T-helper 2 cell treated with Interferon-gamma antibody and Interleukin-4, amounts not matched to agents 5 μg/mL and 100 μg/mL, for 36 hours (primary cell): Measurements from ENCODE around the gene GPC5.

Experiments
- DNase-seq: peaks from one replicate; pipeline ENCODE4 v3.0.0; 2021; ENCODE audit warnings: low spot score
- H3K27ac Mint-ChIP-seq: one replicate; pipeline ENCODE4 v1.8.0; 2021; ENCODE audit warnings: mild to moderate bottlenecking, mixed read lengths
- H3K27me3 Mint-ChIP-seq: one replicate; pipeline ENCODE4 v1.8.0; 2021; ENCODE audit warnings: low read depth, mixed read lengths
- H3K36me3 Mint-ChIP-seq: one replicate; pipeline ENCODE4 v1.8.0; 2021; ENCODE audit warnings: low read depth, mixed read lengths
- H3K4me1 Mint-ChIP-seq: one replicate; pipeline ENCODE4 v1.8.0; 2021; ENCODE audit warnings: low read depth, mixed read lengths
- H3K4me3 Mint-ChIP-seq: one replicate; pipeline ENCODE4 v1.8.0; 2022; ENCODE audit warnings: mild to moderate bottlenecking, moderate library complexity, mixed read lengths
- H3K9me3 Mint-ChIP-seq: one replicate; pipeline ENCODE4 v1.8.0; 2021; ENCODE audit warnings: mixed read lengths

Gene GPC5

GRCh38 chr13:92312823-92313222, 914.4 kb downstream of the GPC5 start:
- H3K36me3 Mint-ChIP-seq = no peaks in the 10 kb centered on the region
- H3K27ac Mint-ChIP-seq = no peak overlapping the region
- H3K4me3 Mint-ChIP-seq = no peak overlapping the region
- H3K27me3 Mint-ChIP-seq = no peaks in the 10 kb centered on the region
- no peaks in the 10 kb centered on the region for H3K4me1 Mint-ChIP-seq
- H3K9me3 Mint-ChIP-seq = peaks cover 24% of the 10 kb centered on the region
- no peak for DNase-seq

GRCh38 chr13:92313382-92313781, 915.0 kb downstream of the GPC5 start:
- Mint-ChIP-seq H3K36me3 (no peaks in the 10 kb centered on the region), H3K4me3 (no peak overlapping the region), H3K9me3 (peaks cover 24% of the 10 kb centered on the region), H3K4me1 (no peaks in the 10 kb centered on the region), H3K27me3 (no peaks in the 10 kb centered on the region), H3K27ac (no peak overlapping the region)
- no peak for DNase-seq

- Mint-ChIP-seq H3K36me3 (no peaks in the 10 kb centered on the region), H3K9me3 (peaks cover 18% of the 10 kb centered on the region), H3K27me3 (no peaks in the 10 kb centered on the region), H3K27ac (no peak overlapping the region), H3K4me1 (no peaks in the 10 kb centered on the region), H3K4me3 (no peak overlapping the region)
- DNase-seq = no peak
Observed at GRCh38 chr13:92315265-92315664, 916.8 kb downstream of the GPC5 start.

GRCh38 chr13:92316030-92316429, 917.6 kb downstream of the GPC5 start:
- Mint-ChIP-seq H3K27me3 (no peaks in the 10 kb centered on the region), H3K36me3 (no peaks in the 10 kb centered on the region), H3K4me1 (no peaks in the 10 kb centered on the region), H3K9me3 (peaks cover 18% of the 10 kb centered on the region), H3K27ac (no peak overlapping the region), H3K4me3 (no peak overlapping the region)
- DNase-seq = no peak

- no peaks in the 10 kb centered on the region for H3K27me3 Mint-ChIP-seq
- H3K27ac Mint-ChIP-seq = no peak overlapping the region
- no peaks in the 10 kb centered on the region for H3K4me1 Mint-ChIP-seq
- H3K9me3 Mint-ChIP-seq = peaks cover 13% of the 10 kb centered on the region
- no peak overlapping the region for H3K4me3 Mint-ChIP-seq
- H3K36me3 Mint-ChIP-seq = no peaks in the 10 kb centered on the region
- no peak for DNase-seq
Observed at GRCh38 chr13:92317066-92317465, 918.6 kb downstream of the GPC5 start.

- H3K4me3 Mint-ChIP-seq = no peak overlapping the region
- no peaks in the 10 kb centered on the region for H3K9me3 Mint-ChIP-seq
- H3K27ac Mint-ChIP-seq = no peak overlapping the region
- no peak for DNase-seq
- H3K4me1 Mint-ChIP-seq = no peaks in the 10 kb centered on the region
- no peaks in the 10 kb centered on the region for H3K36me3 Mint-ChIP-seq
- no peaks in the 10 kb centered on the region for H3K27me3 Mint-ChIP-seq
Observed at GRCh38 chr13:92320323-92320722, 921.9 kb downstream of the GPC5 start.

- H3K27me3 Mint-ChIP-seq = no peaks in the 10 kb centered on the region
- DNase-seq = no peak
- H3K4me1 Mint-ChIP-seq = no peaks in the 10 kb centered on the region
- H3K36me3 Mint-ChIP-seq = no peaks in the 10 kb centered on the region
- no peak overlapping the region for H3K27ac Mint-ChIP-seq
- H3K4me3 Mint-ChIP-seq = no peak overlapping the region
- no peaks in the 10 kb centered on the region for H3K9me3 Mint-ChIP-seq
Observed at GRCh38 chr13:92321174-92321573, 922.8 kb downstream of the GPC5 start.

- no peaks in the 10 kb centered on the region for H3K36me3 Mint-ChIP-seq
- DNase-seq = no peak
- no peaks in the 10 kb centered on the region for H3K4me1 Mint-ChIP-seq
- peaks cover 16% of the 10 kb centered on the region for H3K9me3 Mint-ChIP-seq
- no peaks in the 10 kb centered on the region for H3K27me3 Mint-ChIP-seq
- no peak overlapping the region for H3K27ac Mint-ChIP-seq
- H3K4me3 Mint-ChIP-seq = no peak overlapping the region
Observed at GRCh38 chr13:92345627-92346026, 947.2 kb downstream of the GPC5 start.

GRCh38 chr13:92346046-92346445, 947.6 kb downstream of the GPC5 start:
- Mint-ChIP-seq H3K9me3 (peaks cover 16% of the 10 kb centered on the region), H3K36me3 (no peaks in the 10 kb centered on the region), H3K27ac (no peak overlapping the region), H3K4me1 (no peaks in the 10 kb centered on the region), H3K27me3 (no peaks in the 10 kb centered on the region), H3K4me3 (no peak overlapping the region)
- no peak for DNase-seq

- no peak for DNase-seq
- H3K4me3 Mint-ChIP-seq = no peak overlapping the region
- no peaks in the 10 kb centered on the region for H3K4me1 Mint-ChIP-seq
- H3K36me3 Mint-ChIP-seq = no peaks in the 10 kb centered on the region
- no peaks in the 10 kb centered on the region for H3K27me3 Mint-ChIP-seq
- peaks cover 30% of the 10 kb centered on the region for H3K9me3 Mint-ChIP-seq
- no peak overlapping the region for H3K27ac Mint-ChIP-seq
Observed at GRCh38 chr13:92354583-92354982, 956.2 kb downstream of the GPC5 start.

- DNase-seq = no peak
- peaks cover 30% of the 10 kb centered on the region for H3K9me3 Mint-ChIP-seq
- H3K27ac Mint-ChIP-seq = no peak overlapping the region
- H3K36me3 Mint-ChIP-seq = no peaks in the 10 kb centered on the region
- H3K4me1 Mint-ChIP-seq = no peaks in the 10 kb centered on the region
- no peak overlapping the region for H3K4me3 Mint-ChIP-seq
- no peaks in the 10 kb centered on the region for H3K27me3 Mint-ChIP-seq
Observed at GRCh38 chr13:92355213-92355612, 956.8 kb downstream of the GPC5 start.

GRCh38 chr13:92362717-92363116, 964.3 kb downstream of the GPC5 start:
- Mint-ChIP-seq H3K36me3 (no peaks in the 10 kb centered on the region), H3K4me3 (no peak overlapping the region), H3K9me3 (peaks cover 30% of the 10 kb centered on the region), H3K4me1 (no peaks in the 10 kb centered on the region), H3K27ac (no peak overlapping the region), H3K27me3 (no peaks in the 10 kb centered on the region)
- DNase-seq = no peak

GRCh38 chr13:92365904-92366303, 967.5 kb downstream of the GPC5 start:
- H3K4me3 Mint-ChIP-seq = no peak overlapping the region

GRCh38 chr13:92377396-92377795, 979.0 kb downstream of the GPC5 start:
- no peak for DNase-seq
- no peaks in the 10 kb centered on the region for H3K27me3 Mint-ChIP-seq
- H3K9me3 Mint-ChIP-seq = peaks cover 11% of the 10 kb centered on the region
- H3K4me1 Mint-ChIP-seq = no peaks in the 10 kb centered on the region
- H3K36me3 Mint-ChIP-seq = no peaks in the 10 kb centered on the region
- H3K27ac Mint-ChIP-seq = no peak overlapping the region
- H3K4me3 Mint-ChIP-seq = no peak overlapping the region

More at GRCh38 chr13:92365904-92366303, 967.5 kb downstream of the GPC5 start:
- Mint-ChIP-seq H3K4me1 (no peaks in the 10 kb centered on the region), H3K36me3 (no peaks in the 10 kb centered on the region), H3K27ac (no peak overlapping the region), H3K27me3 (no peaks in the 10 kb centered on the region), H3K9me3 (peaks cover 14% of the 10 kb centered on the region)
- no peak for DNase-seq

GRCh38 chr13:92379371-92379770, 981.0 kb downstream of the GPC5 start:
- H3K36me3 Mint-ChIP-seq = no peaks in the 10 kb centered on the region
- H3K27me3 Mint-ChIP-seq = no peaks in the 10 kb centered on the region
- H3K4me1 Mint-ChIP-seq = no peaks in the 10 kb centered on the region
- no peak for DNase-seq
- H3K27ac Mint-ChIP-seq = no peak overlapping the region
- H3K9me3 Mint-ChIP-seq = peaks cover 11% of the 10 kb centered on the region
- H3K4me3 Mint-ChIP-seq = no peak overlapping the region
